ENCODE measurements around the gene SIN3B. TPM values are rescaled to one million over a fixed set of nuclear protein-coding genes. Genes with fewer than 3 reads are reported as not detected.

Gene SIN3B
- total RNA-seq, 4 donors from 2014 or later: 38.1 to 294 (median 66.5) TPM

DNA sequence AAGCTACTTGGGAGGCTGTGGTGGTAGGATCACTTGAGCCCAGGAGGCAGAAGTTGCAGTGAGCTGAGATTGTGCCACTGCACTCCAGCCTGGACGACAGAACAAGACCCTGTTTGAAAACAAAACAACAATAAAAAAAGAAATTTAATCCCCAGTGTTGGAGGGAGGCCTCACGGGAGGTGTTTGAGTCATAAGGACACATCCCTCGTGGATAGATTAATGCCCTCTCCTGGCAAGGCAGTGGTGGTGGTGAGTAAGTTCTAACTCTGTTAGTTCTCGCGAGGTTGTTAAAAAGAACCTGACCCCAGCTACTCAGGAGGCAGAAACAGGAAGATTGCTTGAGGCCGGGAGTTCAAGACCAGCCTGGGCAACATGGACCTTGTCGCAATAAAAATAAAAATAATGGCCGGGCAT lies 27.6 kb upstream of the SIN3B start:
- intact Hi-C loops (cut with DNase I; ENCODE audit: low total_unique reads): no loop called here
- in situ Hi-C loops (cut with MboI; ENCODE audit: low pct_ligation_motif_present in 1 of 4, low pct_unique_long_range_greater_than_20kb in 1 of 4, low sequenced_read_pairs in 3 of 4): no loop called here
- no peak for TF ChIP-seq POLR2A (IDR thresholded peaks at IDR 0.05)
- no peak for TF ChIP-seq POLR2AphosphoS5 (IDR thresholded peaks at IDR 0.05)
- TF ChIP-seq, protein P1, sequence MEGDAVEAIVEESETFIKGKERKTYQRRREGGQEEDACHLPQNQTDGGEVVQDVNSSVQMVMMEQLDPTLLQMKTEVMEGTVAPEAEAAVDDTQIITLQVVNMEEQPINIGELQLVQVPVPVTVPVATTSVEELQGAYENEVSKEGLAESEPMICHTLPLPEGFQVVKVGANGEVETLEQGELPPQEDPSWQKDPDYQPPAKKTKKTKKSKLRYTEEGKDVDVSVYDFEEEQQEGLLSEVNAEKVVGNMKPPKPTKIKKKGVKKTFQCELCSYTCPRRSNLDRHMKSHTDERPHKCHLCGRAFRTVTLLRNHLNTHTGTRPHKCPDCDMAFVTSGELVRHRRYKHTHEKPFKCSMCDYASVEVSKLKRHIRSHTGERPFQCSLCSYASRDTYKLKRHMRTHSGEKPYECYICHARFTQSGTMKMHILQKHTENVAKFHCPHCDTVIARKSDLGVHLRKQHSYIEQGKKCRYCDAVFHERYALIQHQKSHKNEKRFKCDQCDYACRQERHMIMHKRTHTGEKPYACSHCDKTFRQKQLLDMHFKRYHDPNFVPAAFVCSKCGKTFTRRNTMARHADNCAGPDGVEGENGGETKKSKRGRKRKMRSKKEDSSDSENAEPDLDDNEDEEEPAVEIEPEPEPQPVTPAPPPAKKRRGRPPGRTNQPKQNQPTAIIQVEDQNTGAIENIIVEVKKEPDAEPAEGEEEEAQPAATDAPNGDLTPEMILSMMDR (IDR thresholded peaks at IDR 0.05): no peak
- TF ChIP-seq EP300 (IDR thresholded peaks at IDR 0.05; ENCODE audit: low read depth): no peak
- DNase-seq: no peak
- Histone ChIP-seq H3K27me3 (no peaks in the 10 kb centered on the region), H3K36me3 (no peaks in the 10 kb centered on the region), H3K27ac (no peak overlapping the region), H3K4me1 (no peaks in the 10 kb centered on the region), H3K9me3 (no peaks in the 10 kb centered on the region), H3K4me3 (no peak overlapping the region)
- 72 to 78% methylated on average over 6 to 8 of the region's 8 CpGs for WGBS, 2 donors (ENCODE audit: low coverage in 1 of 2)

DNA sequence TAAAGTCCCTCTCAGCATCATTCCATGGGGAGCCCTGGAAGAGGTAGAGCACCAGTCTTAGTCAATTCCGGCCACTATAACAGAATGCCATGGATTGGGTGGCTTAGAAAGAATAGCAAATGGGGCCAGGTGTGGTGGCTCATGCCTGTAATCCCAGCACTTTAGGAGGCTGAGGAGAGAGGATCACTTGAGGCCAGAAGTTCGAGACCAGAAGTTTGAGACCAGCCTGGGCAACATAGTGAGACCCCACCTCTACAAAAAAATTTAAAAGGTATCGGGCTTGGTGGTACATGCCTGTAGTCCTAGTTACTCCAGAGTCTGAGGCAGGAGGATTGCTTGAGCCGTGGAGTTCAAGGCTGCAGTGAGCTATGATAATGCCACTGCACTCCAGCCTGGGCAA lies 25.0 kb upstream of the SIN3B start:
- TF ChIP-seq, protein P1 (IDR thresholded peaks at IDR 0.05): no peak
- intact Hi-C loops (cut with DNase I; ENCODE audit: low total_unique reads) (no loop called here), in situ Hi-C loops (cut with MboI; ENCODE audit: low pct_ligation_motif_present in 1 of 4, low pct_unique_long_range_greater_than_20kb in 1 of 4, low sequenced_read_pairs in 3 of 4) (no loop called here)
- no peak for DNase-seq
- Histone ChIP-seq H3K36me3 (no peaks in the 10 kb centered on the region), H3K27ac (no peak overlapping the region), H3K9me3 (no peaks in the 10 kb centered on the region), H3K4me1 (no peaks in the 10 kb centered on the region), H3K27me3 (no peaks in the 10 kb centered on the region), H3K4me3 (no peak overlapping the region)
- 83 to 94% methylated on average over 2 to 4 of the region's 4 CpGs for WGBS, 2 donors (ENCODE audit: low coverage in 1 of 2)

DNA sequence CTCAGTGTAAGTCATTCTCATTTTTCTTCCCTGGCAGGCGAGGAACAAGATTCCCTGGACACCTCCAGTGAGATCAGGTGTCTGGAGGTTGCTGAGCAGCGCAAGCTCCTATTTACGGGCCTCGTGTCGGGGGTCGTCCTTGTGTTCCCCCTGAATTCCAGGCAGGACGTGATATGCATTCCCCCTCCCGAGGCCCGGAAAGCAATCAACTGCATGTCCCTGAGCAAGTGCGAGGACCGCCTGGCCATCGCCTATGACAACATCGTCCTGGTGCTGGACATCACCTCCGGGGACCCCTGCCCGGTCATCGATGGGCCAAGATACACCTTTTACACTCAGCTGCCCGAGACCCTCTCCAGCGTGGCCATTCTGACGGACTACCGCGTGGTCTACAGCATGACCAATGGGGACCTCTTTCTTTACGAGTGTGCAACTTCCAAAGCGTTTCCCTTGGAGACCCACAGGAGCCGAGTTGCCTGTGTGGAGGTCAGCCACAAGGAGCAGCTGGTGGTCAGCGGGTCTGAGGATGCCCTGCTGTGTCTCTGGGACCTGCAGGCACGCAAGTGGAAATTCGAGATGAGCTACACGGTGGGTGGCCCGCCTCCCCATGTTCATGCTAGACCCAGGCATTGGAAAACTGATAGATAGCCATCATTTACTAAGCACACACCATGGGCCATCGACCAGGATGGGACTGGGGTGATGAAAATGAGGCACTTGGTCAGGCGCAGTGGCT lies 21.5 kb upstream of the SIN3B start:
- Histone ChIP-seq H3K27me3 (no peaks in the 10 kb centered on the region), H3K4me1 (no peaks in the 10 kb centered on the region), H3K27ac (no peak overlapping the region), H3K9me3 (no peaks in the 10 kb centered on the region), H3K36me3 (no peaks in the 10 kb centered on the region), H3K4me3 (no peak overlapping the region)
- intact Hi-C loops (cut with DNase I; ENCODE audit: low total_unique reads) (no loop called here), in situ Hi-C loops (cut with MboI; ENCODE audit: low pct_ligation_motif_present in 1 of 4, low pct_unique_long_range_greater_than_20kb in 1 of 4, low sequenced_read_pairs in 3 of 4) (no loop called here)
- TF ChIP-seq POLR2A (IDR thresholded peaks at IDR 0.05): no peak
- no peak for TF ChIP-seq EP300 (IDR thresholded peaks at IDR 0.05; ENCODE audit: low read depth)
- TF ChIP-seq, protein P1 (IDR thresholded peaks at IDR 0.05): no peak
- TF ChIP-seq POLR2AphosphoS5 (IDR thresholded peaks at IDR 0.05): no peak
- 80 to 82% methylated on average over 1 to 25 of the region's 31 CpGs for WGBS, 2 donors (ENCODE audit: low coverage in 1 of 2)
- DNase-seq: no peak

GRCh38 chr19:16814526-16815100 lies 14.6 kb upstream of the SIN3B start:
- no peaks in the 10 kb centered on the region for H3K4me1 ChIP-seq
- TF ChIP-seq EP300 (IDR thresholded peaks at IDR 0.05; ENCODE audit: low read depth) (no peak), POLR2AphosphoS5 (IDR thresholded peaks at IDR 0.05) (no peak), POLR2A (IDR thresholded peaks at IDR 0.05) (no peak)
- TF ChIP-seq, protein P1 (IDR thresholded peaks at IDR 0.05): no peak
- no peak for DNase-seq
- H3K27me3 ChIP-seq: no peaks in the 10 kb centered on the region
- H3K36me3 ChIP-seq: no peaks in the 10 kb centered on the region
- in situ Hi-C loops (cut with MboI; ENCODE audit: low pct_ligation_motif_present in 1 of 4, low pct_unique_long_range_greater_than_20kb in 1 of 4, low sequenced_read_pairs in 3 of 4): no loop called here
- H3K4me3 ChIP-seq: no peak overlapping the region
- H3K9me3 ChIP-seq: peaks cover 0 to 7% of the 10 kb centered on the region in 2 donors
- intact Hi-C loops (cut with DNase I; ENCODE audit: low total_unique reads): no loop called here
- H3K27ac ChIP-seq: no peak overlapping the region
- WGBS, 2 donors (ENCODE audit: low coverage in 1 of 2): 57 to 71% methylated on average over 1 of the region's 1 CpG

Measured in transverse colon (tissue), 4 donors.